Endothelial cell of umbilical vein (primary cell): Measurements from ENCODE around the gene CFAP100.

Source experiments
- CTCF ChIP-seq, 2 donors: IDR thresholded peaks; 1 replicate in 1 of 2; 2 replicates in 1 of 2; pipeline ENCODE4 v1.5.1; 2011; ENCODE audit warnings: low read length in 2 of 2, mild to moderate bottlenecking in 2 of 2, moderate library complexity in 2 of 2, control low read depth in 1 of 2, inconsistent platforms in 1 of 2, low read depth in 1 of 2; ENCODE audit not compliant: insufficient read depth in 1 of 2; ENCODE audit errors: extremely low read depth in 1 of 2
- EZH2 ChIP-seq: IDR thresholded peaks from 2 replicates; pipeline ENCODE4 v1.6.1; 2012; ENCODE audit warnings: borderline replicate concordance, low read depth, mild to moderate bottlenecking, moderate library complexity, low read length, inconsistent platforms; ENCODE audit not compliant: severe bottlenecking
- JUN ChIP-seq: IDR thresholded peaks from 2 replicates; pipeline ENCODE4 v1.6.1; 2011; ENCODE audit warnings: borderline replicate concordance, low read depth; ENCODE audit not compliant: insufficient read length, insufficient read depth
- POLR2A ChIP-seq: IDR thresholded peaks from 2 replicates; pipeline ENCODE4 v1.6.1; 2012; ENCODE audit warnings: low read depth, mild to moderate bottlenecking, control low read depth, low read length
- POLR2AphosphoS5 ChIP-seq: IDR thresholded peaks from 2 replicates; pipeline ENCODE4 v1.6.1; 2012; ENCODE audit warnings: low read depth, mild to moderate bottlenecking, control low read depth, low read length, moderate library complexity; ENCODE audit not compliant: insufficient read depth
- TF ChIP-seq, protein P1 (sequence below): IDR thresholded peaks from 2 replicates; pipeline ENCODE4 v1.6.1; 2011; ENCODE audit not compliant: insufficient read depth, insufficient read length

DNA sequence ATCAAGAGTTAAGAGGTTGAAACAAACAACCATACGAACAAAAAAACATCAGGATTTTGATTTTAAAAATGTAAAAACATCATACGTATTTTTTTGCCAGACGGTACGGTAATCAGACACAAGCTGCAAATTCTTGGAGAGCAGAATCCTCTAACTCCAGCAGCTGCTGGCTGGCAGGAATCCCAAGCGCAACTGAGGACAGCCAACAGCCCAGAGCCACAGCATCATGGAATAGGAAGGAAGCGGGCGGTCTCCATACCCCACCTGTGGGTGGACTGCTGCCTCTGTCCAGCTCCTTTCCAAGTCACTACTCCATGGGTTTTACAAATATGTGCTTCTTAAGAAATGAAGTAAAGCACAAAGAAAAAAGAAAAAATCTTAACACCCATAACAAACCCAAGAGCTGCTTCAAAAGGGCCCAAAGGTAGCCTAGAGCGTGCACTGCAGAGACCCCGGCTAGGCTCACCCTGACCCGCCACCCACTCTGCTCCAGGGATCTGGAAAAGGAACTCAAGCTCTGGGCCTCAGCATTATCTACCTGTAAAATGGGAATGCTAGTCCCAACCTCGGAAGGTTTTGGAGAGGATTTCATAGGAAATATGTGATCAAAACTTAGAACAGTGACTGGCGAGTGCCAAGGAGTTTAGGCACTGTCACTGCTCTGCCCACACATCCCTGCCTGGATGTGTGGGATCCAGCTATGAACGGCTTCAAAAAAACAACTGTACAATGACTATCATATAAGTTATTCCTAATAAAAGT is 47.6 kb downstream of the CFAP100 start:
- TF ChIP-seq CTCF (IDR thresholded peaks at IDR 0.05; ENCODE audit: extremely low read depth in 1 of 2, insufficient read depth in 1 of 2, low read depth in 1 of 2, low read length in 2 of 2) (no peak), POLR2A (no peak), EZH2 (no peak), POLR2AphosphoS5 (no peak), JUN (no peak)
- TF ChIP-seq, protein P1, sequence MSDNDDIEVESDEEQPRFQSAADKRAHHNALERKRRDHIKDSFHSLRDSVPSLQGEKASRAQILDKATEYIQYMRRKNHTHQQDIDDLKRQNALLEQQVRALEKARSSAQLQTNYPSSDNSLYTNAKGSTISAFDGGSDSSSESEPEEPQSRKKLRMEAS, result no peak
